SKM-1 (cell line): ENCODE data around the gene RAB1B.
A peak's percentile ranks its signal among the peaks of the same experiment; 100 is the strongest.
"Not testable (repeated sequence)": the region's sequence is repeated elsewhere in the genome, so short reads cannot be mapped to it uniquely, and the experiment has no call there.

ENCODE experiments used
- DNase-seq: peaks from one replicate; lab custom pipeline; 2025; ENCODE audit not compliant: unreplicated experiment; lab: John Stamatoyannopoulos, UW

The RAB1B gene

GRCh38 chr11:66294626-66295620 is 26.5 kb downstream of the RAB1B start:
- no peak for DNase-seq

- DNase-seq, result no peak
Measured at GRCh38 chr11:66297610-66298009, 29.2 kb downstream of the RAB1B start.

GRCh38 chr11:66299186-66299585 is 30.7 kb downstream of the RAB1B start:
- no peak for DNase-seq

GRCh38 chr11:66302656-66303055 is 34.2 kb downstream of the RAB1B start:
- no peak for DNase-seq

- no peak for DNase-seq
Measured at GRCh38 chr11:66309475-66309874, 41.0 kb downstream of the RAB1B start.

- DNase-seq, result no peak
Measured at GRCh38 chr11:66310324-66310723, 41.9 kb downstream of the RAB1B start.

GRCh38 chr11:66310803-66311440 is 42.5 kb downstream of the RAB1B start:
- not testable (repeated sequence) for DNase-seq

GRCh38 chr11:66311470-66311964 is 43.1 kb downstream of the RAB1B start:
- no peak for DNase-seq

GRCh38 chr11:66311965-66312548 is 43.6 kb downstream of the RAB1B start:
- DNase-seq, result peak; percentile 54

GRCh38 chr11:66312549-66313320 is 44.3 kb downstream of the RAB1B start:
- DNase-seq, result peak; percentile 88

GRCh38 chr11:66313321-66314185 is 45.1 kb downstream of the RAB1B start:
- DNase-seq, result no peak

- DNase-seq, result no peak
Measured at GRCh38 chr11:66314186-66314501, 45.7 kb downstream of the RAB1B start.

GRCh38 chr11:66314561-66315497 is 46.4 kb downstream of the RAB1B start:
- no peak for DNase-seq

- DNase-seq, result no peak
Measured at GRCh38 chr11:66315498-66315885, 47.1 kb downstream of the RAB1B start.

- no peak for DNase-seq
Measured at GRCh38 chr11:66315921-66316811, 47.7 kb downstream of the RAB1B start.

- DNase-seq, result no peak
Measured at GRCh38 chr11:66316849-66317251, 48.4 kb downstream of the RAB1B start, which contains the start of gene CD248. TSS of gene CD248 (minus strand) at chr11:66317044. CDS start at chr11:66317027, 17 bp downstream.

- no peak for DNase-seq
Measured at GRCh38 chr11:66317322-66317722, 48.9 kb downstream of the RAB1B start.
